ENCODE results near the gene KCTD2.

Gene KCTD2

GRCh38 chr17:75030161-75030560, 16.9 kb upstream of the KCTD2 start:
- TF ChIP-seq CTCF (conservative IDR thresholded peaks at IDR 0.05; ENCODE audit: low read length) (no peak), EZH2phosphoT487 (IDR thresholded peaks at IDR 0.05; ENCODE audit: borderline replicate concordance) (no peak)
- H3F3A ChIP-seq (ENCODE audit: low read depth), result peaks cover 4% of the 10 kb centered on the region; the same call in 1 of the 2 replicates
- no peaks in the 10 kb centered on the region; the same call in 1 of the 2 replicates for H3K9me3 ChIP-seq (ENCODE audit: insufficient read depth, low read depth, low read length)
- peaks cover 23% of the 10 kb centered on the region for H3K4me1 ChIP-seq (ENCODE audit: insufficient read depth, low read length, poor library complexity, severe bottlenecking)
- H3K9ac ChIP-seq (ENCODE audit: low read depth, low read length, poor library complexity, severe bottlenecking), result no peak overlapping the region
- H3K4me2 ChIP-seq (ENCODE audit: low read depth, low read length, poor library complexity, severe bottlenecking), result no peak overlapping the region
- H3K4me3 ChIP-seq (ENCODE audit: low read length, poor library complexity, severe bottlenecking), result no peak overlapping the region
- no peaks in the 10 kb centered on the region for H4K20me1 ChIP-seq (ENCODE audit: insufficient read depth, low read length, poor library complexity, severe bottlenecking)
- H3K79me2 ChIP-seq (ENCODE audit: insufficient read depth, low read length), result no peaks in the 10 kb centered on the region
- no peaks in the 10 kb centered on the region for H3K36me3 ChIP-seq (ENCODE audit: insufficient read depth, low read length)
- H2AFZ ChIP-seq (ENCODE audit: low read length), result no peak overlapping the region
- no peaks in the 10 kb centered on the region for H3K27me3 ChIP-seq (ENCODE audit: insufficient read depth, low read length, poor library complexity, severe bottlenecking)
- no peaks in the 10 kb centered on the region for H3K9me2 ChIP-seq (replicated peaks; ENCODE audit: low read depth, low read length)

GRCh38 chr17:75031972-75032719, 14.9 kb upstream of the KCTD2 start:
- Histone ChIP-seq H3K36me3 (ENCODE audit: insufficient read depth, low read length) (no peaks in the 10 kb centered on the region), H3K9me2 (replicated peaks; ENCODE audit: low read depth, low read length) (no peaks in the 10 kb centered on the region), H3K9me3 (ENCODE audit: insufficient read depth, low read depth, low read length) (no peaks in the 10 kb centered on the region; the same call in 1 of the 2 replicates), H3K4me3 (ENCODE audit: low read length, poor library complexity, severe bottlenecking) (peak overlapping the region; percentile 88), H3F3A (ENCODE audit: low read depth) (peaks cover 4% of the 10 kb centered on the region; the same call in 1 of the 2 replicates), H3K9ac (ENCODE audit: low read depth, low read length, poor library complexity, severe bottlenecking) (peak overlapping the region; percentile 94), H4K20me1 (ENCODE audit: insufficient read depth, low read length, poor library complexity, severe bottlenecking) (no peaks in the 10 kb centered on the region), H3K4me1 (ENCODE audit: insufficient read depth, low read length, poor library complexity, severe bottlenecking) (peaks cover 16% of the 10 kb centered on the region), H3K27me3 (ENCODE audit: insufficient read depth, low read length, poor library complexity, severe bottlenecking) (no peaks in the 10 kb centered on the region), H2AFZ (ENCODE audit: low read length) (peak overlapping the region; percentile 92), H3K79me2 (ENCODE audit: insufficient read depth, low read length) (no peaks in the 10 kb centered on the region), H3K4me2 (ENCODE audit: low read depth, low read length, poor library complexity, severe bottlenecking) (peak overlapping the region; percentile 92)
- TF ChIP-seq EZH2phosphoT487 (IDR thresholded peaks at IDR 0.05; ENCODE audit: borderline replicate concordance) (no peak), CTCF (conservative IDR thresholded peaks at IDR 0.05; ENCODE audit: low read length) (no peak)

- peaks cover 16% of the 10 kb centered on the region for H3K4me1 ChIP-seq (ENCODE audit: insufficient read depth, low read length, poor library complexity, severe bottlenecking)
- H3K9me2 ChIP-seq (replicated peaks; ENCODE audit: low read depth, low read length), result no peaks in the 10 kb centered on the region
- H3K79me2 ChIP-seq (ENCODE audit: insufficient read depth, low read length), result no peaks in the 10 kb centered on the region
- H2AFZ ChIP-seq (ENCODE audit: low read length), result peak overlapping the region; percentile 92
- H3K27me3 ChIP-seq (ENCODE audit: insufficient read depth, low read length, poor library complexity, severe bottlenecking), result no peaks in the 10 kb centered on the region
- TF ChIP-seq EZH2phosphoT487 (IDR thresholded peaks at IDR 0.05; ENCODE audit: borderline replicate concordance), result no peak
- H3F3A ChIP-seq (ENCODE audit: low read depth), result peaks cover 4% of the 10 kb centered on the region; the same call in 1 of the 2 replicates
- H3K9ac ChIP-seq (ENCODE audit: low read depth, low read length, poor library complexity, severe bottlenecking), result peak overlapping the region; percentile 94
- peak overlapping the region; percentile 92 for H3K4me2 ChIP-seq (ENCODE audit: low read depth, low read length, poor library complexity, severe bottlenecking)
- H4K20me1 ChIP-seq (ENCODE audit: insufficient read depth, low read length, poor library complexity, severe bottlenecking), result no peaks in the 10 kb centered on the region
- H3K9me3 ChIP-seq (ENCODE audit: insufficient read depth, low read depth, low read length), result no peaks in the 10 kb centered on the region; the same call in 1 of the 2 replicates
- H3K36me3 ChIP-seq (ENCODE audit: insufficient read depth, low read length), result no peaks in the 10 kb centered on the region
- peak overlapping the region; percentile 88 for H3K4me3 ChIP-seq (ENCODE audit: low read length, poor library complexity, severe bottlenecking)
Observed at GRCh38 chr17:75032720-75033280, 14.2 kb upstream of the KCTD2 start.

Measured in Loucy (cell line).